A549 (cell line): ENCODE measurements around the gene CSTPP1. TPM values are rescaled to one million over a fixed set of nuclear protein-coding genes. Genes with fewer than 3 reads are reported as not detected.

Experiments used
- ATAC-seq, 2 experiments: fragments of 200-7000 bp in 1 of 2; fragments of >200 bp in 1 of 2; cut with Nextera tagmentation in 1 of 2; cut with Tn5 transposase in 1 of 2; 3 replicates each; pipeline versions ENCODE4 v1.8.0 to v1.9.1; 2018 to 2020; ENCODE audit warnings: mild to moderate bottlenecking in 1 of 2, moderate library complexity in 1 of 2
- CTCF ChIA-PET: fragments of 300-600 bp; sonication (Branson Sonifier 250); formaldehyde crosslinking; extraction: SDS; loops from one replicate; lab custom pipeline; 2021; ENCODE audit warnings: antibody characterized with exemption, inconsistent platforms; lab: Yijun Ruan, JAX
- POLR2A ChIA-PET: fragments of 350-600 bp; formaldehyde crosslinking; extraction: SDS; loops from one replicate; lab custom pipeline; 2021; ENCODE audit warnings: antibody characterized with exemption, inconsistent platforms; lab: Yijun Ruan, JAX
- DNase-seq, 2 experiments: peaks; one replicate each; pipeline versions ENCODE4 v3.0.0 to v3.0.0-alpha.2; 2011 to 2016; ENCODE audit warnings: low read depth in 1 of 2, low spot score in 1 of 2
- FAIRE-seq: peaks from 2 replicates; lab custom pipeline; 2011; peaks lifted over from hg19 to GRCh38; lab: Jason Lieb, UNC
- H3K27ac ChIP-seq, 2 experiments: fragments of >200 bp; sonication (Bioruptor Twin); formaldehyde crosslinking; 3 replicates each; pipeline ENCODE4 v1.5.1; 2016 to 2017
- H3K4me1 ChIP-seq: fragments of >200 bp; sonication (Bioruptor Twin); formaldehyde crosslinking; 3 replicates; pipeline ENCODE4 v1.6.1; 2016
- H3K4me2 ChIP-seq: fragments of >200 bp; sonication (Bioruptor Twin); formaldehyde crosslinking; 3 replicates; pipeline ENCODE4 v1.6.1; 2016
- H3K4me3 ChIP-seq: fragments of >200 bp; sonication (Bioruptor Twin); formaldehyde crosslinking; 3 replicates; pipeline ENCODE4 v1.5.1; 2016
- H3K9me3 ChIP-seq: fragments of >200 bp; sonication (Bioruptor Twin); formaldehyde crosslinking; 3 replicates; pipeline ENCODE4 v1.6.1; 2016
- CBX2 ChIP-seq: fragments of 200-600 bp; sonication (generic); IDR thresholded peaks from 2 replicates; pipeline ENCODE4 v1.6.1; 2016; ENCODE audit warnings: low read depth, mild to moderate bottlenecking, borderline replicate concordance
- CBX8 ChIP-seq: fragments of 200-600 bp; sonication (generic); IDR thresholded peaks from 2 replicates; pipeline ENCODE4 v1.6.1; 2016
- CEBPB ChIP-seq, 2 experiments: fragments of >200 bp in 1 of 2; sonication (Bioruptor Twin) in 1 of 2; formaldehyde crosslinking in 1 of 2; IDR thresholded peaks; 2 replicates each; pipeline ENCODE4 v1.6.1; 2012 to 2016
- CHD2 ChIP-seq: fragments of 150-350 bp; IDR thresholded peaks from 2 replicates; pipeline ENCODE4 v1.6.1; 2014; ENCODE audit warnings: low read length; ENCODE audit not compliant: partially characterized antibody
- ELK1 ChIP-seq: fragments of 150-350 bp; IDR thresholded peaks from 2 replicates; pipeline ENCODE4 v1.6.1; 2014; ENCODE audit warnings: low read depth, mild to moderate bottlenecking, low read length
- FOSB ChIP-seq: fragments of 250-450 bp; sonication (Bioruptor Pico); IDR thresholded peaks from 2 replicates; pipeline ENCODE4 v1.5.0; 2020; ENCODE audit warnings: mild to moderate bottlenecking, moderate library complexity
- FOSL2 ChIP-seq, 2 experiments: fragments of 450-650 bp in 1 of 2; fragments of >200 bp in 1 of 2; sonication (Bioruptor Twin) in 1 of 2; formaldehyde crosslinking; IDR thresholded peaks; 2 replicates each; pipeline versions ENCODE4 v1.5.0 to v1.6.1; 2016 to 2020; ENCODE audit warnings: mild to moderate bottlenecking in 1 of 2, moderate library complexity in 1 of 2
- FOXS1 ChIP-seq: fragments of 250-450 bp; sonication (Bioruptor Pico); IDR thresholded peaks from 2 replicates; pipeline ENCODE4 v1.5.0; 2020; ENCODE audit warnings: mild to moderate bottlenecking, moderate library complexity
- HEYL ChIP-seq: fragments of 250-450 bp; sonication (Bioruptor Pico); IDR thresholded peaks from 2 replicates; pipeline ENCODE4 v1.8.0; 2021; ENCODE audit warnings: mild to moderate bottlenecking, moderate library complexity
- HOXA7 ChIP-seq: fragments of 250-450 bp; sonication (Bioruptor Pico); IDR thresholded peaks from 2 replicates; pipeline ENCODE4 v1.5.0; 2020; ENCODE audit warnings: mild to moderate bottlenecking, moderate library complexity
- HOXB5 ChIP-seq: fragments of 250-450 bp; sonication (Bioruptor Pico); IDR thresholded peaks from 2 replicates; pipeline ENCODE4 v1.5.0; 2020; ENCODE audit warnings: mild to moderate bottlenecking, moderate library complexity
- JUN ChIP-seq, 2 experiments: fragments of >200 bp; sonication (Bioruptor Twin); formaldehyde crosslinking; IDR thresholded peaks; 2 replicates in 1 of 2; 3 replicates in 1 of 2; pipeline ENCODE4 v1.6.1; 2016 to 2017
- JUNB ChIP-seq: fragments of >200 bp; sonication (Bioruptor Twin); formaldehyde crosslinking; IDR thresholded peaks from 2 replicates; pipeline ENCODE4 v1.6.1; 2016
- KDM1A ChIP-seq: fragments of 200-600 bp; sonication (generic); IDR thresholded peaks from 2 replicates; pipeline ENCODE4 v1.6.1; 2016; ENCODE audit warnings: low read depth, mild to moderate bottlenecking
- KDM5A ChIP-seq: fragments of 200-600 bp; sonication (generic); IDR thresholded peaks from 2 replicates; pipeline ENCODE4 v1.6.1; 2016; ENCODE audit warnings: antibody characterized with exemption, mild to moderate bottlenecking
- MAFK ChIP-seq: fragments of 450-650 bp; IDR thresholded peaks from 2 replicates; pipeline ENCODE4 v1.6.1; 2014; ENCODE audit not compliant: partially characterized antibody
- MYC ChIP-seq: IDR thresholded peaks from 2 replicates; pipeline ENCODE4 v1.6.1; 2012; ENCODE audit warnings: mild to moderate bottlenecking, inconsistent platforms, low read length, improper control_type of control experiment, borderline replicate concordance
- NFE2L2 ChIP-seq: fragments of 150-350 bp; conservative IDR thresholded peaks from 2 replicates; pipeline ENCODE4 v1.6.1; 2014; ENCODE audit warnings: low read length
- NPAS2 ChIP-seq: fragments of 250-450 bp; sonication (Bioruptor Pico); IDR thresholded peaks from 2 replicates; pipeline ENCODE4 v1.8.0; 2022; ENCODE audit warnings: mild to moderate bottlenecking, moderate library complexity, borderline replicate concordance
- NR3C1 ChIP-seq: fragments of >200 bp; sonication (Bioruptor Twin); formaldehyde crosslinking; IDR thresholded peaks from 3 replicates; pipeline ENCODE4 v1.6.1; 2017
- POLR2AphosphoS2 ChIP-seq: conservative IDR thresholded peaks from 2 replicates; pipeline ENCODE4 v1.6.1; 2012; ENCODE audit warnings: low read length, improper control_type of control experiment, inconsistent platforms
- REST ChIP-seq: fragments of 200-600 bp; sonication (generic); IDR thresholded peaks from 2 replicates; pipeline ENCODE4 v1.6.1; 2016; ENCODE audit warnings: antibody characterized with exemption, mild to moderate bottlenecking, moderate library complexity
- RFX5 ChIP-seq: fragments of 450-650 bp; IDR thresholded peaks from 2 replicates; pipeline ENCODE4 v1.7.1; 2014; ENCODE audit warnings: antibody characterized with exemption, mild to moderate bottlenecking, moderate library complexity
- RNF2 ChIP-seq: fragments of 200-600 bp; sonication (generic); IDR thresholded peaks from 2 replicates; pipeline ENCODE4 v1.6.1; 2016; ENCODE audit warnings: low read depth, mild to moderate bottlenecking, antibody characterized with exemption, moderate library complexity, borderline replicate concordance
- SMC3 ChIP-seq: fragments of >200 bp; sonication (Bioruptor Twin); formaldehyde crosslinking; IDR thresholded peaks from 3 replicates; pipeline ENCODE4 v1.6.1; 2018; ENCODE audit warnings: inconsistent platforms
- TP53 ChIP-seq: fragments of 250-450 bp; sonication (Bioruptor Pico); IDR thresholded peaks from 2 replicates; pipeline ENCODE4 v1.5.0; 2021; ENCODE audit warnings: mild to moderate bottlenecking, moderate library complexity
- ZC3H11A ChIP-seq: fragments of 450-650 bp; IDR thresholded peaks from 2 replicates; pipeline ENCODE4 v1.6.1; 2014; ENCODE audit warnings: antibody characterized with exemption, mild to moderate bottlenecking
- ZSCAN20 ChIP-seq: fragments of 250-450 bp; sonication (Bioruptor Pico); IDR thresholded peaks from 2 replicates; pipeline ENCODE4 v1.8.0; 2022; ENCODE audit warnings: mild to moderate bottlenecking, moderate library complexity
- WGBS: methylation state at CpG from one replicate; pipeline ENCODE4 v1.1.6; 2017; ENCODE audit errors: missing lambda C conversion rate; 5-methylcytosine and 5-hydroxymethylcytosine counted together
- polyA plus RNA-seq, 4 experiments: library from polyadenylated mRNA; depleted of rRNA in 3 of 4; stranded (reverse); fragments of >200 nt; fragmentation: RNase III in 1 of 4; extraction: RNeasy Plus Mini Kit Qiagen cat#74134 plus additional on column Dnase treatment in 1 of 4; gene quantifications; 2 replicates in 3 of 4; 3 replicates in 1 of 4; pipeline ENCODE4 v1.2.3, GENCODE V29; 2011 to 2017

Gene CSTPP1
- polyA plus RNA-seq, 2 of the 4 experiments (the other 2 are of a cell fraction), result 31.5 to 34.5 TPM

- Histone ChIP-seq H3K4me1 (peaks cover 47% of the 10 kb centered on the region), H3K4me2 (no peak overlapping the region), H3K4me3 (no peak overlapping the region), H3K27ac (no peak overlapping the region), H3K9me3 (no peaks in the 10 kb centered on the region)
- FAIRE-seq, result no peak
- ATAC-seq, result no peak
- CTCF ChIA-PET, result interaction anchor here (0.6 kb wide), 1 partner anchor 248 kb away, joined by 3 read pairs; no protein-coding TSS in a partner anchor
- no peak for DNase-seq
- TF ChIP-seq JUN (IDR thresholded peaks at IDR 0.05) (no peak), MYC (no peak), CBX8 (no peak), SMC3 (no peak), JUNB (no peak), ZC3H11A (no peak), RNF2 (no peak), NFE2L2 (no peak), RFX5 (no peak), HEYL (CRISPR knock-in tag) (no peak), REST (no peak), FOSL2 (IDR thresholded peaks at IDR 0.05) (no peak), FOSL2 (CRISPR knock-in tag; IDR thresholded peaks at IDR 0.05) (no peak), NR3C1 (no peak), TP53 (no peak), CHD2 (no peak)
- TF ChIP-seq, all 56 proteins: peak for 0
- 94% methylated on average over 3 of the region's 3 CpGs for WGBS
- POLR2A ChIA-PET, result no interaction called here
Observed at GRCh38 chr11:46981436-46981835, 44.9 kb downstream of the CSTPP1 start.

- peaks cover 35% of the 10 kb centered on the region for H3K4me1 ChIP-seq
- H3K9me3 ChIP-seq, result no peaks in the 10 kb centered on the region
- no peak overlapping the region for H3K4me2 ChIP-seq
- DNase-seq (no peak), FAIRE-seq (no peak), ATAC-seq (no peak)
- peak; percentile 13 for TF ChIP-seq MAFK
- TF ChIP-seq HOXA7, result no peak
- H3K4me3 ChIP-seq, result no peak overlapping the region
- WGBS, result 93% methylated on average over 2 of the region's 2 CpGs
- POLR2A ChIA-PET, result no interaction called here
- CTCF ChIA-PET, result no interaction called here
- H3K27ac ChIP-seq, result no peak overlapping the region
Observed at GRCh38 chr11:46982797-46983452, 46.4 kb downstream of the CSTPP1 start.

GRCh38 chr11:46983598-46983997, 47.0 kb downstream of the CSTPP1 start:
- 93% methylated on average over 6 of the region's 6 CpGs for WGBS
- Histone ChIP-seq H3K4me2 (no peak overlapping the region; the same call in 2 of the 3 replicates), H3K4me3 (no peak overlapping the region), H3K4me1 (peaks cover 28% of the 10 kb centered on the region), H3K27ac (no peak overlapping the region), H3K9me3 (no peaks in the 10 kb centered on the region)
- no peak for DNase-seq
- ChIA-PET CTCF (no interaction called here), POLR2A (interaction anchor here (1.8 kb wide), 1 partner anchor 47 kb away, joined by 14 read pairs; the partner anchor contains the start of gene CSTPP1)
- no peak for FAIRE-seq
- TF ChIP-seq KDM1A (no peak), CBX8 (no peak), JUNB (no peak), ZSCAN20 (CRISPR knock-in tag) (no peak), POLR2AphosphoS2 (no peak), CBX2 (no peak), FOXS1 (CRISPR knock-in tag) (no peak), CEBPB (IDR thresholded peaks at IDR 0.05) (no peak), KDM5A (no peak), ELK1 (no peak), MYC (no peak), HOXB5 (CRISPR knock-in tag) (no peak), SMC3 (no peak), FOSB (CRISPR knock-in tag) (no peak), NPAS2 (CRISPR knock-in tag) (no peak)
- ATAC-seq, result no peak
